ENCODE results near the gene AMOTL1.

DNA sequence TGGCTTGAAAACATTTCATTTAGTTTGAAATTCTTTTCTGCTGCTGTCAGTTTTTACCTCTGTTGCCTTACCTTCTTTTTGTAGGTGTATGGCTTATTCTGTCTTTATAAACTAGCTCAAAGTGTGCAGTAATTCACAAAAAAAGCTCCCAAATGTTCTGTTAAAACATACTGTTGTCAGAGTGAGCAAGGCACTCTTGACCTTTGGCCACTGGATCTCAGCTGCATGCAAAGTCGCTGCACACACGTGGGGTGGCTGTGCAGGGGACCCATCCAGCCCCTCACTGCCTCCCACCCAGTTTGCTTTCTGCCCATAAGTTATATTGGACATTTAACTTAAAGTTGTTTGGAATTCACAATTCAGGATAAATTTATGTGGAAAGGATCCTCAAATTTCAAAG lies 92.2 kb downstream of the AMOTL1 start:
- TF ChIP-seq POLR2A (IDR thresholded peaks at IDR 0.05; ENCODE audit: low read depth, low read length) (no peak), POU2F2 (IDR thresholded peaks at IDR 0.05; ENCODE audit: low read depth, low read length) (no peak), POLR2AphosphoS5 (IDR thresholded peaks at IDR 0.05; ENCODE audit: low read depth, low read length) (no peak), PAX5 (IDR thresholded peaks at IDR 0.05; ENCODE audit: insufficient read depth, low read length, severe bottlenecking) (no peak), SPI1 (IDR thresholded peaks at IDR 0.05; ENCODE audit: low read depth, low read length) (no peak)
